Effector memory CD8-positive, alpha-beta T cell (primary cell): ENCODE measurements around the gene PLXDC2.
A peak's percentile ranks its signal among the peaks of the same experiment; 100 is the strongest.

ENCODE experiments used
- ATAC-seq: fragments of 150-1000 bp; cut with Tn5 transposase; replicated peaks from 2 replicates; pipeline ENCODE4 v1.10.0; 2021; ENCODE audit warnings: mild to moderate bottlenecking, moderate library complexity
- DNase-seq, 3 experiments: peaks; one replicate each; pipeline ENCODE4 v3.0.0; 2021
- H3K27ac Mint-ChIP-seq, 2 donors: one replicate each; pipeline ENCODE4 v1.8.0; 2022; ENCODE audit warnings: mild to moderate bottlenecking in 2 of 2, mixed read lengths in 2 of 2, moderate library complexity in 2 of 2
- H3K27me3 Mint-ChIP-seq, 2 donors: one replicate each; pipeline ENCODE4 v1.8.0; 2022; ENCODE audit warnings: mixed read lengths in 2 of 2
- H3K36me3 Mint-ChIP-seq: one replicate; pipeline ENCODE4 v1.8.0; 2022; ENCODE audit warnings: mild to moderate bottlenecking, moderate library complexity, mixed read lengths; ENCODE audit not compliant: insufficient read depth
- H3K4me1 Mint-ChIP-seq, 2 donors: one replicate each; pipeline ENCODE4 v1.8.0; 2022; ENCODE audit warnings: low read depth in 2 of 2, mixed read lengths in 2 of 2
- H3K4me3 Mint-ChIP-seq, 2 donors: one replicate each; pipeline ENCODE4 v1.8.0; 2022; ENCODE audit warnings: mild to moderate bottlenecking in 2 of 2, mixed read lengths in 2 of 2, moderate library complexity in 2 of 2
- H3K9me3 Mint-ChIP-seq, 2 donors: one replicate each; pipeline ENCODE4 v1.8.0; 2022; ENCODE audit warnings: mixed read lengths in 2 of 2

PLXDC2 gene

GRCh38 chr10:19848226-19848985, 32.2 kb downstream of the PLXDC2 start:
- no peak overlapping the region for H3K4me3 Mint-ChIP-seq
- ATAC-seq, result no peak
- no peak for DNase-seq
- H3K9me3 Mint-ChIP-seq, result peaks cover 1 to 14% of the 10 kb centered on the region in 2 donors
- no peaks in the 10 kb centered on the region for H3K4me1 Mint-ChIP-seq
- H3K36me3 Mint-ChIP-seq, result no peaks in the 10 kb centered on the region
- H3K27me3 Mint-ChIP-seq, result no peaks in the 10 kb centered on the region
- no peak overlapping the region for H3K27ac Mint-ChIP-seq

GRCh38 chr10:19853831-19854230, 37.6 kb downstream of the PLXDC2 start:
- peaks cover 7 to 8% of the 10 kb centered on the region in 2 donors for H3K9me3 Mint-ChIP-seq
- no peak overlapping the region for H3K27ac Mint-ChIP-seq
- H3K4me1 Mint-ChIP-seq, result no peaks in the 10 kb centered on the region
- no peak overlapping the region for H3K4me3 Mint-ChIP-seq
- no peak for ATAC-seq
- no peak for DNase-seq
- H3K27me3 Mint-ChIP-seq, result no peaks in the 10 kb centered on the region
- no peaks in the 10 kb centered on the region for H3K36me3 Mint-ChIP-seq

GRCh38 chr10:19857876-19858275, 41.6 kb downstream of the PLXDC2 start:
- Mint-ChIP-seq H3K9me3 (peaks cover 19 to 23% of the 10 kb centered on the region in 2 donors), H3K27ac (no peak overlapping the region), H3K27me3 (no peaks in the 10 kb centered on the region), H3K4me1 (no peaks in the 10 kb centered on the region), H3K4me3 (no peak overlapping the region), H3K36me3 (no peaks in the 10 kb centered on the region)
- no peak for DNase-seq
- no peak for ATAC-seq

- Mint-ChIP-seq H3K4me1 (no peaks in the 10 kb centered on the region), H3K4me3 (no peak overlapping the region), H3K27me3 (no peaks in the 10 kb centered on the region), H3K36me3 (no peaks in the 10 kb centered on the region), H3K9me3 (peaks cover 25 to 28% of the 10 kb centered on the region in 2 donors), H3K27ac (no peak overlapping the region)
- no peak for DNase-seq
- ATAC-seq, result no peak
Observed at GRCh38 chr10:19860107-19860506, 43.9 kb downstream of the PLXDC2 start.

- ATAC-seq (no peak), DNase-seq (no peak)
- H3K27me3 Mint-ChIP-seq, result no peaks in the 10 kb centered on the region
- H3K9me3 Mint-ChIP-seq, result peaks cover 28 to 32% of the 10 kb centered on the region in 2 donors
- H3K36me3 Mint-ChIP-seq, result no peaks in the 10 kb centered on the region
- no peaks in the 10 kb centered on the region for H3K4me1 Mint-ChIP-seq
- H3K4me3 Mint-ChIP-seq, result no peak overlapping the region
- H3K27ac Mint-ChIP-seq, result no peak overlapping the region
Observed at GRCh38 chr10:19862811-19863515, 46.7 kb downstream of the PLXDC2 start.

GRCh38 chr10:19865676-19866075, 49.4 kb downstream of the PLXDC2 start:
- no peaks in the 10 kb centered on the region for H3K27me3 Mint-ChIP-seq
- H3K36me3 Mint-ChIP-seq, result no peaks in the 10 kb centered on the region
- DNase-seq (no peak), ATAC-seq (no peak)
- H3K4me3 Mint-ChIP-seq, result no peak overlapping the region
- H3K9me3 Mint-ChIP-seq, result peaks cover 13 to 22% of the 10 kb centered on the region in 2 donors
- no peak overlapping the region for H3K27ac Mint-ChIP-seq
- no peaks in the 10 kb centered on the region for H3K4me1 Mint-ChIP-seq

GRCh38 chr10:19869370-19869769, 53.1 kb downstream of the PLXDC2 start:
- DNase-seq, result no peak
- no peak overlapping the region for H3K4me3 Mint-ChIP-seq
- H3K9me3 Mint-ChIP-seq, result peaks cover 12 to 27% of the 10 kb centered on the region in 2 donors
- no peaks in the 10 kb centered on the region for H3K36me3 Mint-ChIP-seq
- no peak for ATAC-seq
- H3K4me1 Mint-ChIP-seq, result no peaks in the 10 kb centered on the region
- no peaks in the 10 kb centered on the region for H3K27me3 Mint-ChIP-seq
- H3K27ac Mint-ChIP-seq, result no peak overlapping the region

- ATAC-seq, result no peak
- no peak for DNase-seq
- Mint-ChIP-seq H3K4me1 (no peaks in the 10 kb centered on the region), H3K36me3 (no peaks in the 10 kb centered on the region), H3K27me3 (no peaks in the 10 kb centered on the region), H3K27ac (no peak overlapping the region), H3K9me3 (peaks cover 8 to 20% of the 10 kb centered on the region in 2 donors), H3K4me3 (no peak overlapping the region)
Observed at GRCh38 chr10:19872504-19873271, 56.5 kb downstream of the PLXDC2 start.

GRCh38 chr10:19874190-19874589, 58.0 kb downstream of the PLXDC2 start:
- DNase-seq (no peak), ATAC-seq (no peak)
- Mint-ChIP-seq H3K4me3 (no peak overlapping the region), H3K27ac (peak overlapping the region in 1 of 2 donors; percentile 16), H3K36me3 (no peaks in the 10 kb centered on the region), H3K27me3 (no peaks in the 10 kb centered on the region), H3K4me1 (no peaks in the 10 kb centered on the region), H3K9me3 (peaks cover 6 to 20% of the 10 kb centered on the region in 2 donors)

- no peak for ATAC-seq
- DNase-seq, result no peak
- Mint-ChIP-seq H3K27me3 (no peaks in the 10 kb centered on the region), H3K4me3 (no peak overlapping the region), H3K4me1 (no peaks in the 10 kb centered on the region), H3K27ac (peak overlapping the region in 1 of 2 donors; percentile 16), H3K9me3 (peaks cover 6 to 20% of the 10 kb centered on the region in 2 donors), H3K36me3 (no peaks in the 10 kb centered on the region)
Observed at GRCh38 chr10:19874791-19875190, 58.6 kb downstream of the PLXDC2 start.

- H3K4me1 Mint-ChIP-seq, result no peaks in the 10 kb centered on the region
- no peak overlapping the region for H3K4me3 Mint-ChIP-seq
- ATAC-seq, result no peak
- H3K27me3 Mint-ChIP-seq, result no peaks in the 10 kb centered on the region
- no peaks in the 10 kb centered on the region for H3K36me3 Mint-ChIP-seq
- no peak for DNase-seq
- H3K27ac Mint-ChIP-seq, result no peak overlapping the region
- H3K9me3 Mint-ChIP-seq, result peaks cover 8 to 20% of the 10 kb centered on the region in 2 donors
Observed at GRCh38 chr10:19876570-19876969, 60.3 kb downstream of the PLXDC2 start.

- H3K36me3 Mint-ChIP-seq, result no peaks in the 10 kb centered on the region
- no peaks in the 10 kb centered on the region for H3K27me3 Mint-ChIP-seq
- peaks cover 11 to 12% of the 10 kb centered on the region in 2 donors for H3K9me3 Mint-ChIP-seq
- no peaks in the 10 kb centered on the region for H3K4me1 Mint-ChIP-seq
- H3K27ac Mint-ChIP-seq, result no peak overlapping the region
- ATAC-seq (no peak), DNase-seq (no peak)
- H3K4me3 Mint-ChIP-seq, result no peak overlapping the region
Observed at GRCh38 chr10:19877466-19878255, 61.4 kb downstream of the PLXDC2 start.

- no peaks in the 10 kb centered on the region for H3K27me3 Mint-ChIP-seq
- ATAC-seq (no peak), DNase-seq (no peak)
- no peaks in the 10 kb centered on the region for H3K4me1 Mint-ChIP-seq
- no peaks in the 10 kb centered on the region for H3K36me3 Mint-ChIP-seq
- peaks cover 0 to 6% of the 10 kb centered on the region in 2 donors for H3K9me3 Mint-ChIP-seq
- H3K4me3 Mint-ChIP-seq, result no peak overlapping the region
- H3K27ac Mint-ChIP-seq, result no peak overlapping the region
Observed at GRCh38 chr10:19882621-19883020, 66.4 kb downstream of the PLXDC2 start.
